GM12878 (cell line): ENCODE measurements around the gene WEE2. TPM values are rescaled to one million over a fixed set of nuclear protein-coding genes. Genes with fewer than 3 reads are reported as not detected.

Source experiments
- ATAC-seq: fragments of 200-7000 bp; cut with Tn5 transposase; 3 replicates; pipeline ENCODE4 v1.9.1; 2020; ENCODE audit warnings: mild to moderate bottlenecking, moderate library complexity
- BruUV-seq: library from RNA; stranded (reverse); fragments of 400-500 nt; replicated peaks from 2 replicates; lab custom pipeline; 2021; lab: Mats Ljungman, UMichigan
- CTCF ChIA-PET: fragments of 300-600 bp; sonication (Branson Sonifier 250); formaldehyde crosslinking; extraction: SDS; loops from one replicate; lab custom pipeline; 2021; ENCODE audit warnings: inconsistent platforms; lab: Yijun Ruan, JAX
- POLR2A ChIA-PET: fragments of 350-600 bp; formaldehyde crosslinking; extraction: SDS; loops from one replicate; lab custom pipeline; 2021; ENCODE audit warnings: inconsistent platforms; lab: Charles Lee
- RAD21 ChIA-PET: fragments of 300-600 bp; sonication (Branson Sonifier 250); formaldehyde crosslinking; loops from one replicate; lab custom pipeline; 2023; ENCODE audit warnings: antibody characterized with exemption; ENCODE audit not compliant: unreplicated experiment; lab: Charles Lee
- SMC1A ChIA-PET: fragments of 300-600 bp; sonication (Branson Sonifier 250); formaldehyde crosslinking; loops from one replicate; lab custom pipeline; 2023; ENCODE audit not compliant: unreplicated experiment, uncharacterized antibody; lab: Charles Lee
- DNase-seq: peaks from one replicate; pipeline ENCODE4 v3.0.0-alpha.2; 2011; ENCODE audit warnings: low read depth, low spot score
- FAIRE-seq: peaks from 3 replicates; lab custom pipeline; 2011; peaks lifted over from hg19 to GRCh38; lab: Jason Lieb, UNC
- H2AFZ ChIP-seq: 2 replicates; pipeline ENCODE4 v1.6.0; 2011; ENCODE audit warnings: low read depth, low read length, control low read depth; ENCODE audit not compliant: control insufficient read depth
- H3K27ac ChIP-seq: 2 replicates; pipeline ENCODE4 v1.5.1; 2011; ENCODE audit warnings: control low read depth; ENCODE audit not compliant: control insufficient read depth, insufficient read depth
- H3K27me3 ChIP-seq, 2 experiments: replicated peaks in 1 of 2; 2 replicates each; pipeline versions ENCODE4 v1.6.0 to v1.6.1; 2011; ENCODE audit warnings: low read length in 1 of 2; ENCODE audit not compliant: control insufficient read depth in 2 of 2, insufficient read depth in 2 of 2
- H3K36me3 ChIP-seq, 2 experiments: 2 replicates each; pipeline ENCODE4 v1.5.1; 2011; ENCODE audit warnings: low read length in 1 of 2; ENCODE audit not compliant: control insufficient read depth in 2 of 2, insufficient read depth in 2 of 2
- H3K4me1 ChIP-seq: 2 replicates; pipeline ENCODE4 v1.6.1; 2011; ENCODE audit warnings: mild to moderate bottlenecking, low read length, moderate library complexity, mixed read lengths; ENCODE audit not compliant: control insufficient read depth, insufficient read depth
- H3K4me2 ChIP-seq: 2 replicates; pipeline ENCODE4 v1.6.0; 2011; ENCODE audit warnings: control low read depth; ENCODE audit not compliant: control insufficient read depth, insufficient read depth
- H3K4me3 ChIP-seq: fragments of 200-600 bp; sonication (generic); 2 replicates; pipeline ENCODE4 v1.5.1; 2016
- H3K79me2 ChIP-seq: 2 replicates; pipeline ENCODE4 v1.6.0; 2011; ENCODE audit warnings: low read length; ENCODE audit not compliant: control insufficient read depth, insufficient read depth
- H3K9ac ChIP-seq: 2 replicates; pipeline ENCODE4 v1.8.0; 2011; ENCODE audit warnings: low read length, control low read depth, mixed read lengths; ENCODE audit not compliant: control insufficient read depth, insufficient read depth
- H3K9me3 ChIP-seq: replicated peaks from 3 replicates; pipeline ENCODE4 v1.5.1; 2011; ENCODE audit warnings: mild to moderate bottlenecking, low read length; ENCODE audit not compliant: control insufficient read depth, insufficient read depth
- H4K20me1 ChIP-seq: 2 replicates; pipeline ENCODE4 v1.6.0; 2011; ENCODE audit not compliant: control insufficient read depth, insufficient read depth
- DPF2 ChIP-seq: fragments of 450-650 bp; IDR thresholded peaks from 2 replicates; pipeline ENCODE4 v1.6.1; 2017; ENCODE audit warnings: mild to moderate bottlenecking
- FOXK2 ChIP-seq: fragments of 450-650 bp; IDR thresholded peaks from 2 replicates; pipeline ENCODE4 v1.6.1; 2017; ENCODE audit warnings: mild to moderate bottlenecking, moderate library complexity
- HDGF ChIP-seq: fragments of 450-650 bp; IDR thresholded peaks from 2 replicates; pipeline ENCODE4 v1.6.1; 2016; ENCODE audit warnings: antibody characterized with exemption
- JUNB ChIP-seq: IDR thresholded peaks from 2 replicates; pipeline ENCODE4 v1.6.1; 2016; ENCODE audit warnings: antibody characterized with exemption, mild to moderate bottlenecking
- KDM1A ChIP-seq: fragments of 200-600 bp; sonication (generic); IDR thresholded peaks from 2 replicates; pipeline ENCODE4 v1.6.1; 2016; ENCODE audit warnings: borderline replicate concordance
- MEF2B ChIP-seq: fragments of 450-650 bp; IDR thresholded peaks from 2 replicates; pipeline ENCODE4 v1.6.1; 2018; ENCODE audit warnings: mild to moderate bottlenecking, moderate library complexity; ENCODE audit not compliant: partially characterized antibody, poor library complexity, severe bottlenecking
- MTA2 ChIP-seq: fragments of 450-650 bp; IDR thresholded peaks from 2 replicates; pipeline ENCODE4 v1.6.1; 2016; ENCODE audit warnings: low read depth, mild to moderate bottlenecking, moderate library complexity
- POLR2AphosphoS5 ChIP-seq: IDR thresholded peaks from 2 replicates; pipeline ENCODE4 v1.6.1; 2011; ENCODE audit warnings: mild to moderate bottlenecking, low read length, inconsistent platforms
- TBL1XR1 ChIP-seq: IDR thresholded peaks from 2 replicates; pipeline ENCODE4 v1.6.1; 2012; ENCODE audit warnings: low read depth, low read length, improper control_type of control experiment
- TCF12 ChIP-seq: IDR thresholded peaks from 2 replicates; pipeline ENCODE4 v1.6.1; 2011; ENCODE audit warnings: low read depth, mild to moderate bottlenecking, low read length
- WGBS: methylation state at CpG from one replicate; pipeline ENCODE4 v1.1.6; 2016; ENCODE audit warnings: low lambda C conversion rate; ENCODE audit not compliant: insufficient replicate concordance, insufficient coverage; ENCODE audit errors: missing lambda C conversion rate; 5-methylcytosine and 5-hydroxymethylcytosine counted together
- in situ Hi-C: fragments of 300-500 bp; cut with MboI; formaldehyde crosslinking; loops from 9 replicates; pipeline ENCODE4 v1.14.3; 2018; ENCODE audit warnings: mixed read lengths
- intact Hi-C: fragments of 100-400 bp; cut with micrococcal nuclease; formaldehyde crosslinking; loops from one replicate; pipeline ENCODE4 v1.14.2; 2022; ENCODE audit not compliant: unreplicated experiment
- polyA plus RNA-seq, 11 experiments: library from polyadenylated mRNA; depleted of rRNA in 4 of 11; unstranded in 6 of 11; stranded (reverse) in 5 of 11; fragments of >200 nt; fragmentation: Nextera tagmentation in 4 of 11; fragmentation: Illumina TruSeq in 1 of 11; extraction: Ambion mirVana in 4 of 11; extraction: Trizol in 1 of 11; gene quantifications; 1 replicate in 1 of 11; 2 replicates in 10 of 11; pipeline versions ENCODE4 v1.2.1 to v1.2.3, GENCODE V29; 2011 to 2016; ENCODE audit warnings: inconsistent platforms in 2 of 11, missing spikeins in 2 of 11, low read depth in 1 of 11
- total RNA-seq, 4 experiments: library from RNA; depleted of rRNA in 3 of 4; stranded (reverse); fragments of >200 nt in 3 of 4; fragmentation: Illumina TruSeq in 1 of 4; extraction: Trizol in 1 of 4; gene quantifications; 2 replicates each; pipeline versions ENCODE4 v1.2.1 to v1.2.3, GENCODE V29; 2013 to 2021
- TF ChIP-seq, protein P1 (sequence below): fragments of 450-650 bp; formaldehyde crosslinking; IDR thresholded peaks from 2 replicates; pipeline ENCODE4 v1.4.0; 2022; ENCODE audit warnings: mild to moderate bottlenecking, moderate library complexity
- TF ChIP-seq, protein P2 (sequence below): fragments of 450-650 bp; IDR thresholded peaks from 2 replicates; pipeline ENCODE4 v1.6.1; 2018; ENCODE audit warnings: mild to moderate bottlenecking, low read depth, moderate library complexity; ENCODE audit not compliant: partially characterized antibody

Gene WEE2
- total and polyA plus RNA-seq, 10 of the 15 experiments (the other 5 are each of a cell fraction or from before 2014, with no cell fraction given) = 0.02 to 0.03 (median 0.03) TPM; not detected in 7

DNA sequence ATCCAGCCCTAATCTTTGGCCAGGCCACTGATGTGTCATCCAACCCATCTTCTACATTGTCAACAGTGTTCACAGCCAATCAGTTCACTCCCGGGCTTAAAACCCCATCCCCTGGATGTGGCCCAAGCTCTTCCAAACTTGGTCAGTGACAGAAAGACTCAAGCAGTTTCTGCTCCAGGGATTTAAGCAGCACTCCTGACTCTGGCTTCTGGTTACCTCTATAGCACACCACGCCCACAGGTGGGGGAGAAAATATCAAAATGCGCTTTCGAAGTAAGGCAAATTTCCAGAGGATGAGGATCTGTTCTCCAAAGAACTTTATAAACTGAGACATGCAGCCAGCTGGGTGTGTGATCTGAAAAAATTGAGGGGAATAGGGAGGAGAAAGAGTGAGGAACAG, 42.1 kb upstream of the WEE2 start:
- Histone ChIP-seq H3K4me1 (peaks cover 6% of the 10 kb centered on the region), H3K27ac (no peak overlapping the region), H3K9ac (no peak overlapping the region), H2AFZ (no peak overlapping the region), H3K4me2 (no peak overlapping the region), H3K36me3 (peaks cover 7 to 17% of the 10 kb centered on the region in 2 experiments), H3K9me3 (no peaks in the 10 kb centered on the region), H3K79me2 (no peaks in the 10 kb centered on the region), H4K20me1 (no peaks in the 10 kb centered on the region), H3K27me3 (no peaks in the 10 kb centered on the region), H3K4me3 (no peak overlapping the region)
- WGBS = 89% methylated on average over 4 of the region's 4 CpGs
- FAIRE-seq = no peak
- POLR2A ChIA-PET = no interaction called here
- ATAC-seq = no peak
- CTCF ChIA-PET = interaction anchor here (0.8 kb wide), 1 partner anchor 120 kb away, joined by 3 read pairs; no protein-coding TSS in a partner anchor
- SMC1A ChIA-PET = no interaction called here
- intact Hi-C loops = no loop called here
- in situ Hi-C loops = no loop called here
- TF ChIP-seq JUNB = no peak
- no peak for TF ChIP-seq FOXK2
- no peak for TF ChIP-seq POLR2AphosphoS5
- TF ChIP-seq, protein P1, sequence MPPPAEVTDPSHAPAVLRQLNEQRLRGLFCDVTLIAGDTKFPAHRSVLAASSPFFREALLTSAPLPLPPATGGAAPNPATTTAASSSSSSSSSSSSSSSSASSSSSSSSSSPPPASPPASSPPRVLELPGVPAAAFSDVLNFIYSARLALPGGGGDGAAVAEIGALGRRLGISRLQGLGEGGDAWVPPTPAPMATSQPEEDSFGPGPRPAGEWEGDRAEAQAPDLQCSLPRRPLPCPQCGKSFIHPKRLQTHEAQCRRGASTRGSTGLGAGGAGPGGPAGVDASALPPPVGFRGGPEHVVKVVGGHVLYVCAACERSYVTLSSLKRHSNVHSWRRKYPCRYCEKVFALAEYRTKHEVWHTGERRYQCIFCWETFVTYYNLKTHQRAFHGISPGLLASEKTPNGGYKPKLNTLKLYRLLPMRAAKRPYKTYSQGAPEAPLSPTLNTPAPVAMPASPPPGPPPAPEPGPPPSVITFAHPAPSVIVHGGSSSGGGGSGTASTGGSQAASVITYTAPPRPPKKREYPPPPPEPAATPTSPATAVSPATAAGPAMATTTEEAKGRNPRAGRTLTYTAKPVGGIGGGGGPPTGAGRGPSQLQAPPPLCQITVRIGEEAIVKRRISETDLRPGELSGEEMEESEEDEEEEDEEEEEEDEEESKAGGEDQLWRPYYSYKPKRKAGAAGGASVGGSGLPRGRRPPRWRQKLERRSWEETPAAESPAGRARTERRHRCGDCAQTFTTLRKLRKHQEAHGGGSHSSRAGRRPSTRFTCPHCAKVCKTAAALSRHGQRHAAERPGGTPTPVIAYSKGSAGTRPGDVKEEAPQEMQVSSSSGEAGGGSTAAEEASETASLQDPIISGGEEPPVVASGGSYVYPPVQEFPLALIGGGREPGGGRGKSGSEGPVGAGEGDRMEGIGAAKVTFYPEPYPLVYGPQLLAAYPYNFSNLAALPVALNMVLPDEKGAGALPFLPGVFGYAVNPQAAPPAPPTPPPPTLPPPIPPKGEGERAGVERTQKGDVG = no peak
- TF ChIP-seq MEF2B = no peak
- TF ChIP-seq, protein P2, sequence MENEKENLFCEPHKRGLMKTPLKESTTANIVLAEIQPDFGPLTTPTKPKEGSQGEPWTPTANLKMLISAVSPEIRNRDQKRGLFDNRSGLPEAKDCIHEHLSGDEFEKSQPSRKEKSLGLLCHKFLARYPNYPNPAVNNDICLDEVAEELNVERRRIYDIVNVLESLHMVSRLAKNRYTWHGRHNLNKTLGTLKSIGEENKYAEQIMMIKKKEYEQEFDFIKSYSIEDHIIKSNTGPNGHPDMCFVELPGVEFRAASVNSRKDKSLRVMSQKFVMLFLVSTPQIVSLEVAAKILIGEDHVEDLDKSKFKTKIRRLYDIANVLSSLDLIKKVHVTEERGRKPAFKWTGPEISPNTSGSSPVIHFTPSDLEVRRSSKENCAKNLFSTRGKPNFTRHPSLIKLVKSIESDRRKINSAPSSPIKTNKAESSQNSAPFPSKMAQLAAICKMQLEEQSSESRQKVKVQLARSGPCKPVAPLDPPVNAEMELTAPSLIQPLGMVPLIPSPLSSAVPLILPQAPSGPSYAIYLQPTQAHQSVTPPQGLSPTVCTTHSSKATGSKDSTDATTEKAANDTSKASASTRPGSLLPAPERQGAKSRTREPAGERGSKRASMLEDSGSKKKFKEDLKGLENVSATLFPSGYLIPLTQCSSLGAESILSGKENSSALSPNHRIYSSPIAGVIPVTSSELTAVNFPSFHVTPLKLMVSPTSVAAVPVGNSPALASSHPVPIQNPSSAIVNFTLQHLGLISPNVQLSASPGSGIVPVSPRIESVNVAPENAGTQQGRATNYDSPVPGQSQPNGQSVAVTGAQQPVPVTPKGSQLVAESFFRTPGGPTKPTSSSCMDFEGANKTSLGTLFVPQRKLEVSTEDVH = no peak
- TF ChIP-seq TBL1XR1 = no peak
- no peak for TF ChIP-seq MTA2
- TF ChIP-seq KDM1A = no peak
- TF ChIP-seq HDGF = no peak
- TF ChIP-seq TCF12 = no peak
- no peak for TF ChIP-seq DPF2
- no TSS peak for BruUV-seq
- no peak for DNase-seq
- RAD21 ChIA-PET = no interaction called here
